HG02970 (cell line): Measurements from ENCODE around the gene TMEM267.
A peak's percentile ranks its signal among the peaks of the same experiment; 100 is the strongest.
"Not testable (repeated sequence)": the region's sequence is repeated elsewhere in the genome, so short reads cannot be mapped to it uniquely, and the experiment has no call there.

Source experiments
- ATAC-seq: cut with Tn5 transposase; IDR thresholded peaks from one replicate; pipeline ENCODE4 v1.9.1; 2021; ENCODE audit warnings: mild to moderate bottlenecking, moderate library complexity, moderate number of reproducible peaks; ENCODE audit not compliant: unreplicated experiment, low FRiP score

TMEM267 gene

GRCh38 chr5:43483298-43484105 is at the start of gene TMEM267:
TMEM267 (minus strand) TSS chr5:43483865; CDS start chr5:43453969, 29,896 bp downstream.
- peak; percentile 94 for ATAC-seq

GRCh38 chr5:43530648-43531047 is 47.0 kb upstream of the TMEM267 start:
- no peak for ATAC-seq

GRCh38 chr5:43523662-43524072 is 40.0 kb upstream of the TMEM267 start:
- ATAC-seq, result no peak

- no peak for ATAC-seq
Measured at GRCh38 chr5:43520615-43521014, 37.0 kb upstream of the TMEM267 start.

GRCh38 chr5:43515678-43516048 is 32.0 kb upstream of the TMEM267 start:
- no peak for ATAC-seq

- peak; percentile 96 for ATAC-seq
Measured at GRCh38 chr5:43514816-43515677, 31.4 kb upstream of the TMEM267 start, which contains the start of gene C5orf34. C5orf34 (minus strand) TSS chr5:43515148; CDS start chr5:43509339, 5,809 bp downstream.

- ATAC-seq, result no peak
Measured at GRCh38 chr5:43514471-43514815, 30.8 kb upstream of the TMEM267 start.

GRCh38 chr5:43514025-43514424 is 30.4 kb upstream of the TMEM267 start:
- ATAC-seq, result no peak

GRCh38 chr5:43511062-43511461 is 27.4 kb upstream of the TMEM267 start:
- ATAC-seq, result not testable (repeated sequence)

- ATAC-seq, result no peak
Measured at GRCh38 chr5:43498581-43498980, 14.9 kb upstream of the TMEM267 start.

GRCh38 chr5:43497311-43498104 is 13.8 kb upstream of the TMEM267 start:
- ATAC-seq, result no peak

- ATAC-seq, result no peak
Measured at GRCh38 chr5:43491326-43491725, 7.7 kb upstream of the TMEM267 start.

GRCh38 chr5:43486353-43486752 is 2.7 kb upstream of the TMEM267 start:
- no peak for ATAC-seq

GRCh38 chr5:43485406-43485805 is 1.7 kb upstream of the TMEM267 start:
- ATAC-seq, result no peak

GRCh38 chr5:43484106-43484849 is 613 bp upstream of the TMEM267 start:
- ATAC-seq, result peak; percentile 68

- ATAC-seq, result no peak
Measured at GRCh38 chr5:43482490-43483297, 971 bp downstream of the TMEM267 start.

GRCh38 chr5:43469671-43470391 is 13.8 kb downstream of the TMEM267 start:
- no peak for ATAC-seq

GRCh38 chr5:43467100-43467499 is 16.6 kb downstream of the TMEM267 start:
- no peak for ATAC-seq
